ENCODE data around the gene ATP1A3. TPM values are rescaled to one million over a fixed set of nuclear protein-coding genes. Genes with fewer than 3 reads are reported as not detected.

The ATP1A3 gene
- total and polyA plus RNA-seq, 2 of the 13 experiments (the other 11 are each of a cell fraction or from before 2014, with no cell fraction given), result 0.01 to 0.04 TPM

DNA sequence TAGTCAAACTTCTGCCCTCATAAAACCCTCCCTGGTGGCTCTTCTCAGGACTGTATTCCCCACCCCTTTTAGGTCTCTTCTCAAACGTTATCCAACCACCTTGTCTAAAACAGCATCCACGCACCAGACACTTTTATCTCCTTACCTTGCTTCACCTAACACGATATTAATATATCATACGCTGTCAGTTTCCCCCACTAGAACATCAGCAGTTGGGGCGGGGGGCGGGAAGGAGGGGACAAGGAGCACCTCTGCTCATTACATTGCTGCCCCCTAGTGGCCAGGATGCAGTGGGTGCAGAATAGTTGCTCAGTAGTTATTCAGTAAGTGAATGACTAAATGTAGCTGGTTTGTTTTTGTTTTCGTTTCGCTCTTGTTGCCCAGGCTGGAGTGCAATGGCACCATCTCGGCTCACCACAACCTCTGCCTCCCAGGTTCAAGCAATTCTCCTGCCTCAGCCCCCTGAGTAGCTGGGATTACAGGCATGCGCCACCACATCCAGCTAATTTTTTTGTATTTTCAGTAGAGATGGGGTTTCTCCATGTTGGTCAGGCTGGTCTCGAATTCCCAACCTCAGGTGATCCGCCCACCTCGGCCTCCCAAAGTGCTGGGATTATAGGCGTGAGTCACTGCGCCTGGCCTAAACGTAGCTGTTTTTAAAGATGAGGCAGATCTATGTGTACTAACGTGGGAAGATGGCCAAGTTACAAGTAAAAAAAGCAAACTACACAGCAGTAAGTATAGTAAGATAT is 40.8 kb upstream of the ATP1A3 start (continued):
- TF ChIP-seq, protein P1, sequence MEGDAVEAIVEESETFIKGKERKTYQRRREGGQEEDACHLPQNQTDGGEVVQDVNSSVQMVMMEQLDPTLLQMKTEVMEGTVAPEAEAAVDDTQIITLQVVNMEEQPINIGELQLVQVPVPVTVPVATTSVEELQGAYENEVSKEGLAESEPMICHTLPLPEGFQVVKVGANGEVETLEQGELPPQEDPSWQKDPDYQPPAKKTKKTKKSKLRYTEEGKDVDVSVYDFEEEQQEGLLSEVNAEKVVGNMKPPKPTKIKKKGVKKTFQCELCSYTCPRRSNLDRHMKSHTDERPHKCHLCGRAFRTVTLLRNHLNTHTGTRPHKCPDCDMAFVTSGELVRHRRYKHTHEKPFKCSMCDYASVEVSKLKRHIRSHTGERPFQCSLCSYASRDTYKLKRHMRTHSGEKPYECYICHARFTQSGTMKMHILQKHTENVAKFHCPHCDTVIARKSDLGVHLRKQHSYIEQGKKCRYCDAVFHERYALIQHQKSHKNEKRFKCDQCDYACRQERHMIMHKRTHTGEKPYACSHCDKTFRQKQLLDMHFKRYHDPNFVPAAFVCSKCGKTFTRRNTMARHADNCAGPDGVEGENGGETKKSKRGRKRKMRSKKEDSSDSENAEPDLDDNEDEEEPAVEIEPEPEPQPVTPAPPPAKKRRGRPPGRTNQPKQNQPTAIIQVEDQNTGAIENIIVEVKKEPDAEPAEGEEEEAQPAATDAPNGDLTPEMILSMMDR (CRISPR knock-in tag; IDR thresholded peaks at IDR 0.05), result peak; percentile 75
- TF ChIP-seq SMC3 (IDR thresholded peaks at IDR 0.05; ENCODE audit: low read length), result peak; percentile 7; the same call in 1 of the 2 replicates

DNA sequence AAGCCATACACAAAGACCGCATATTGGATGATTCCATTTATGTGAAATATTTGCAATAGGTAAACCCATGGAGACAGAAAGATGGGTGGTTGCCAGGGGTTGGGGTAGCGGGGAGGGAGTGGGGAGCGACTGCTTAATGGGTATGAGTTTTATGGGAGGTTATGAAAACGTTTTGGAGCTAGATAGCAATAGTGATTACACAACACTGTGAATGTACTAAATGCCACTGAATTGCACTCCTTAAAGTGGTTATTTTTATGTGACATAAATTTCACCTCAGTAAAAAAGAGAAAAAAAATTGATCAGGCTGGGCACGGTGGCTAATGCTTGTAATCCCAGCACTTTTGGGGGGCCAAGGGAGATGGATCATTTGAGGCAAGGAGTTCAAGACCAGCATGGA is 39.4 kb upstream of the ATP1A3 start:
- H4K20me1 ChIP-seq (ENCODE audit: insufficient read depth, low read length), result no peaks in the 10 kb centered on the region
- in situ Hi-C loops (cut with HindIII; ENCODE audit: extremely low pct_ligation_motif_present, low pct_unique_long_range_greater_than_20kb), result no loop called here
- TF ChIP-seq FOSL2 (CRISPR knock-in tag; IDR thresholded peaks at IDR 0.05), result no peak
- TF ChIP-seq ZNF556 (CRISPR knock-in tag; IDR thresholded peaks at IDR 0.05; ENCODE audit: borderline replicate concordance), result no peak
- H3K79me2 ChIP-seq (ENCODE audit: insufficient read depth, low read length), result no peaks in the 10 kb centered on the region
- intact Hi-C loops (cut with micrococcal nuclease; ENCODE audit: unreplicated experiment), result no loop called here
- H2AFZ ChIP-seq (ENCODE audit: low read length), result no peak overlapping the region
- H3K27me3 ChIP-seq (ENCODE audit: control insufficient read depth in 1 of 2, insufficient read depth in 2 of 2, low read length in 2 of 2), result peaks cover 0 to 11% of the 10 kb centered on the region in 2 experiments; a peak in 2 of 5 replicates
- no peak overlapping the region for H3K4me3 ChIP-seq (replicated peaks in 1 of 3; ENCODE audit: insufficient read depth in 1 of 3, low read depth in 2 of 3, low read length in 3 of 3)
- no peaks in the 10 kb centered on the region for H3K4me1 ChIP-seq (ENCODE audit: insufficient read depth, low read length)
- ATAC-seq (no peak), DNase-seq (ENCODE audit: low spot score) (no peak), FAIRE-seq (no peak)
- no peaks in the 10 kb centered on the region for H3K36me3 ChIP-seq (replicated peaks in 1 of 2; ENCODE audit: control insufficient read depth in 1 of 2, insufficient read depth in 2 of 2, low read length in 2 of 2)
- 16% methylated on average over 5 of the region's 5 CpGs for WGBS (ENCODE audit: low lambda C conversion rate)
- ChIA-PET POLR2A (no interaction called here), CTCF (ENCODE audit: low intra/inter-chr PET ratio, low total read pairs) (no interaction called here)
- H3K4me2 ChIP-seq (ENCODE audit: low read depth, low read length), result no peak overlapping the region
- BruUV-seq (replicated peaks), result no TSS peak
- no peak overlapping the region for H3K9ac ChIP-seq (ENCODE audit: insufficient read depth, low read depth, low read length)
- no peak overlapping the region for H3K27ac ChIP-seq (ENCODE audit: extremely low read length, insufficient read depth, low read length)
- no peaks in the 10 kb centered on the region for H3K9me3 ChIP-seq (ENCODE audit: low read length)

DNA sequence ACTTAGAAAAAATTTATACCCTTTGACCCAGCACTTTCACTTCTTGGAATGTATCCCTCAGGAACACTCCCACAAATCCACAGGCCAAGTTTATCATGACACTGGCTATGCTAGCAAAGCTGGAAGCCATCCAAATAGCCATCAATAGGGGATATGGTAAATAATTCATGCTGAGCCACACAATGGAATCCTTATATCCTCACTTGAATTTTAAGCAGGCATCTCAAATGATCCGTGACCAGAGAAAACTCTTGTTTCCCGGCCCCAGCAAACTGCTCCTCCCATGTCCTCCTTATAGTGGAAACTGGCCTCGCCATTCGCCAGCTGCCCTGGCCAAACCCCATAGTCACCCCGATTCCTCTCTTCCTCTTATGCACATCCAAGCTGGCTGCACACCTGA is 38.4 kb upstream of the ATP1A3 start:
- DNase-seq (ENCODE audit: low spot score), result no peak
- no peak for TF ChIP-seq NFIC (IDR thresholded peaks at IDR 0.05; ENCODE audit: low read length)
- no peak for TF ChIP-seq ZNF331 (CRISPR knock-in tag; IDR thresholded peaks at IDR 0.05)
- TF ChIP-seq, protein P2, sequence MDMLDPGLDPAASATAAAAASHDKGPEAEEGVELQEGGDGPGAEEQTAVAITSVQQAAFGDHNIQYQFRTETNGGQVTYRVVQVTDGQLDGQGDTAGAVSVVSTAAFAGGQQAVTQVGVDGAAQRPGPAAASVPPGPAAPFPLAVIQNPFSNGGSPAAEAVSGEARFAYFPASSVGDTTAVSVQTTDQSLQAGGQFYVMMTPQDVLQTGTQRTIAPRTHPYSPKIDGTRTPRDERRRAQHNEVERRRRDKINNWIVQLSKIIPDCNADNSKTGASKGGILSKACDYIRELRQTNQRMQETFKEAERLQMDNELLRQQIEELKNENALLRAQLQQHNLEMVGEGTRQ (IDR thresholded peaks at IDR 0.05; ENCODE audit: low read depth, low read length), result no peak
- TF ChIP-seq, protein P2 (CRISPR knock-in tag; IDR thresholded peaks at IDR 0.05; ENCODE audit: borderline replicate concordance), result no peak
- no peak for TF ChIP-seq AHR (CRISPR knock-in tag; IDR thresholded peaks at IDR 0.05)
- TF ChIP-seq, protein P3, sequence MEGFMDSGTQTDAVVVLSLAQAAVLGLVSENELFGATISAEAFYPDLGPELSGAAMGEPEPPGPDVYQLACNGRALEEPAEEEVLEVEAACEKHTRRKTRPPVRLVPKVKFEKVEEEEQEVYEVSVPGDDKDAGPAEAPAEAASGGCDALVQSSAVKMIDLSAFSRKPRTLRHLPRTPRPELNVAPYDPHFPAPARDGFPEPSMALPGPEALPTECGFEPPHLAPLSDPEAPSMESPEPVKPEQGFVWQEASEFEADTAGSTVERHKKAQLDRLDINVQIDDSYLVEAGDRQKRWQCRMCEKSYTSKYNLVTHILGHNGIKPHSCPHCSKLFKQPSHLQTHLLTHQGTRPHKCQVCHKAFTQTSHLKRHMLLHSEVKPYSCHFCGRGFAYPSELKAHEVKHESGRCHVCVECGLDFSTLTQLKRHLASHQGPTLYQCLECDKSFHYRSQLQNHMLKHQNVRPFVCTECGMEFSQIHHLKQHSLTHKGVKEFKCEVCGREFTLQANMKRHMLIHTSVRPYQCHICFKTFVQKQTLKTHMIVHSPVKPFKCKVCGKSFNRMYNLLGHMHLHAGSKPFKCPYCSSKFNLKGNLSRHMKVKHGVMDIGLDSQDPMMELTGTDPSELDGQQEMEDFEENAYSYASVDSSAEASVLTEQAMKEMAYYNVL (CRISPR knock-in tag; IDR thresholded peaks at IDR 0.05; ENCODE audit: borderline replicate concordance), result no peak

More for the DNA sequence above, 38.4 kb upstream of the ATP1A3 start:
- ChIA-PET POLR2A (no interaction called here), CTCF (ENCODE audit: low intra/inter-chr PET ratio, low total read pairs) (no interaction called here)
- Histone ChIP-seq H3K9ac (ENCODE audit: insufficient read depth, low read depth, low read length) (no peak overlapping the region), H4K20me1 (ENCODE audit: insufficient read depth, low read length) (no peaks in the 10 kb centered on the region), H3K9me3 (ENCODE audit: low read length) (no peaks in the 10 kb centered on the region), H3K27me3 (ENCODE audit: control insufficient read depth in 1 of 2, insufficient read depth in 2 of 2, low read length in 2 of 2) (peaks cover 0 to 15% of the 10 kb centered on the region in 2 experiments; a peak in 2 of 5 replicates), H2AFZ (ENCODE audit: low read length) (no peak overlapping the region), H3K4me1 (ENCODE audit: insufficient read depth, low read length) (no peaks in the 10 kb centered on the region), H3K4me3 (replicated peaks in 1 of 3; ENCODE audit: insufficient read depth in 1 of 3, low read depth in 2 of 3, low read length in 3 of 3) (no peak overlapping the region), H3K4me2 (ENCODE audit: low read depth, low read length) (no peak overlapping the region), H3K36me3 (replicated peaks in 1 of 2; ENCODE audit: control insufficient read depth in 1 of 2, insufficient read depth in 2 of 2, low read length in 2 of 2) (no peaks in the 10 kb centered on the region), H3K79me2 (ENCODE audit: insufficient read depth, low read length) (no peaks in the 10 kb centered on the region), H3K27ac (ENCODE audit: extremely low read length, insufficient read depth, low read length) (no peak overlapping the region)
- ATAC-seq (no peak), FAIRE-seq (no peak)
- no TSS peak for BruUV-seq (replicated peaks)
- in situ Hi-C loops (cut with HindIII; ENCODE audit: extremely low pct_ligation_motif_present, low pct_unique_long_range_greater_than_20kb), result no loop called here
- intact Hi-C loops (cut with micrococcal nuclease; ENCODE audit: unreplicated experiment), result no loop called here
- WGBS (ENCODE audit: low lambda C conversion rate), result 2% methylated on average over 5 of the region's 5 CpGs

All from HepG2 (cell line).